Right lung (tissue), 10 donors: ENCODE data around the gene SERPINH1. TPM values are rescaled to one million over a fixed set of nuclear protein-coding genes. Genes with fewer than 3 reads are reported as not detected.

Experiments used
- DNase-seq, 2 donors: peaks; one replicate each; pipeline ENCODE4 v3.0.0-alpha.2; 2013
- long read RNA-seq, 8 donors: transcript quantifications; one replicate each; lab custom pipeline, GENCODE V29; 2026
- polyA plus RNA-seq, 5 donors: library from polyadenylated mRNA; unstranded; fragments of 120-200 nt; gene quantifications; one replicate each; pipeline versions ENCODE4 v1.2.1 to v1.2.3, GENCODE V29; 2013; ENCODE audit warnings: inconsistent platforms in 1 of 5, low replicate concordance in 1 of 5; ENCODE audit not compliant: insufficient read length in 5 of 5, insufficient read depth in 1 of 5

SERPINH1 gene
- 100 to 1,000 TPM; 354 to 546 (median 466) TPM for polyA plus RNA-seq
- long read RNA-seq, donor 1, transcript SERPINH1-205 (3 exons, 2,283 nt): minor isoform, 7 of 363 reads
- long read RNA-seq, donor 1, transcript SERPINH1-201 (5 exons, 2,225 nt): major isoform, 240 of 363 reads
- long read RNA-seq, donor 1, partial matches to known transcripts: 115 of 363 reads
- long read RNA-seq, donor 1, other reads (novel, unspliced or antisense): 0 of 363 reads
- long read RNA-seq, donor 2, transcript SERPINH1-201 (5 exons, 2,225 nt): major isoform, 88 of 236 reads
- long read RNA-seq, donor 2, partial matches to known transcripts: 143 of 236 reads
- long read RNA-seq, donor 2, other reads (novel, unspliced or antisense): 0 of 236 reads
- long read RNA-seq, donor 3, transcript SERPINH1-201 (5 exons, 2,225 nt): major isoform, 133 of 196 reads
- long read RNA-seq, donor 3, partial matches to known transcripts: 60 of 196 reads
- long read RNA-seq, donor 3, other reads (novel, unspliced or antisense): 0 of 196 reads
- long read RNA-seq, donor 4, transcript SERPINH1-201 (5 exons, 2,225 nt): major isoform, 83 of 348 reads
- long read RNA-seq, donor 4, partial matches to known transcripts: 261 of 348 reads
- long read RNA-seq, donor 4, other reads (novel, unspliced or antisense): 0 of 348 reads
- long read RNA-seq, donor 5, transcript SERPINH1-205 (3 exons, 2,283 nt): minor isoform, 5 of 247 reads
- long read RNA-seq, donor 5, transcript SERPINH1-201 (5 exons, 2,225 nt): major isoform, 163 of 247 reads
- long read RNA-seq, donor 5, partial matches to known transcripts: 78 of 247 reads
- long read RNA-seq, donor 5, other reads (novel, unspliced or antisense): 0 of 247 reads
- long read RNA-seq, donor 6, transcript SERPINH1-201 (5 exons, 2,225 nt): major isoform, 235 of 327 reads
- long read RNA-seq, donor 6, partial matches to known transcripts: 77 of 327 reads
- long read RNA-seq, donor 6, other reads (novel, unspliced or antisense): 9 of 327 reads
- long read RNA-seq, donor 7, transcript SERPINH1-201 (5 exons, 2,225 nt): major isoform, 83 of 145 reads
- long read RNA-seq, donor 7, transcript SERPINH1-205 (3 exons, 2,283 nt): minor isoform, 6 of 145 reads
- long read RNA-seq, donor 7, partial matches to known transcripts: 56 of 145 reads
- long read RNA-seq, donor 7, other reads (novel, unspliced or antisense): 0 of 145 reads
- long read RNA-seq, donor 8, transcript SERPINH1-201 (5 exons, 2,225 nt): major isoform, 62 of 220 reads
- long read RNA-seq, donor 8, partial matches to known transcripts: 156 of 220 reads
- long read RNA-seq, donor 8, other reads (novel, unspliced or antisense): 0 of 220 reads

- peak; percentile 91 for DNase-seq
Observed at GRCh38 chr11:75562048-75562835, at the start of gene SERPINH1. Gene SERPINH1, plus strand, starts transcription at chr11:75562253. Its CDS starts 4,097 bp downstream, at chr11:75566350.

GRCh38 chr11:75513250-75513649 lies 48.8 kb upstream of the SERPINH1 start:
- no peak for DNase-seq

GRCh38 chr11:75514596-75514995 lies 47.5 kb upstream of the SERPINH1 start:
- no peak for DNase-seq

GRCh38 chr11:75516140-75516539 lies 45.9 kb upstream of the SERPINH1 start:
- DNase-seq: no peak

- no peak for DNase-seq
Observed at GRCh38 chr11:75516886-75517285, 45.2 kb upstream of the SERPINH1 start.

GRCh38 chr11:75518204-75518549 lies 43.9 kb upstream of the SERPINH1 start:
- DNase-seq: no peak

- DNase-seq: no peak
Observed at GRCh38 chr11:75518771-75519653, 43.0 kb upstream of the SERPINH1 start.

GRCh38 chr11:75520688-75521087 lies 41.4 kb upstream of the SERPINH1 start:
- no peak for DNase-seq

- DNase-seq: no peak
Observed at GRCh38 chr11:75522286-75523044, 39.6 kb upstream of the SERPINH1 start.

GRCh38 chr11:75523189-75523588 lies 38.9 kb upstream of the SERPINH1 start:
- DNase-seq: no peak

- DNase-seq: no peak
Observed at GRCh38 chr11:75523811-75524664, 38.0 kb upstream of the SERPINH1 start.

- DNase-seq: no peak
Observed at GRCh38 chr11:75524665-75525432, 37.2 kb upstream of the SERPINH1 start.

GRCh38 chr11:75525433-75526191 lies 36.4 kb upstream of the SERPINH1 start, which contains the start of gene GDPD5:
Gene GDPD5, minus strand, starts transcription at chr11:75525941. Its CDS starts 48,206 bp downstream, at chr11:75477735.
- peak; percentile 86 to 88 for DNase-seq

GRCh38 chr11:75526192-75526541 lies 35.9 kb upstream of the SERPINH1 start:
- no peak for DNase-seq

- DNase-seq: no peak
Observed at GRCh38 chr11:75527130-75527529, 34.9 kb upstream of the SERPINH1 start.
